GM23338 (cell line): ENCODE measurements around the gene ADAMTS17. TPM values are rescaled to one million over a fixed set of nuclear protein-coding genes. Genes with fewer than 3 reads are reported as not detected.

Experiments used
- ATAC-seq: fragments of 200-7000 bp; cut with Tn5 transposase; 3 replicates; pipeline ENCODE4 v1.9.1; 2020
- DNase-seq: peaks from one replicate; pipeline ENCODE4 v3.0.0-alpha.2; 2015; ENCODE audit warnings: low spot score
- H2AFZ ChIP-seq: fragments of 200-600 bp; sonication (generic); 2 replicates; pipeline ENCODE4 v1.8.0; 2016; ENCODE audit warnings: antibody characterized with exemption, mild to moderate bottlenecking, moderate library complexity
- H3F3A ChIP-seq: fragments of 200-600 bp; sonication (generic); replicated peaks from 2 replicates; pipeline ENCODE4 v1.8.0; 2017; ENCODE audit warnings: antibody characterized with exemption, mixed run types, low read depth
- H3K27ac ChIP-seq: fragments of 200-600 bp; sonication (generic); 2 replicates; pipeline ENCODE4 v1.6.1; 2016; ENCODE audit warnings: low read depth
- H3K27me3 ChIP-seq: fragments of 200-600 bp; sonication (generic); 2 replicates; pipeline ENCODE4 v1.8.0; 2016; ENCODE audit warnings: mild to moderate bottlenecking, mixed run types, moderate library complexity; ENCODE audit not compliant: insufficient read depth
- H3K36me3 ChIP-seq: fragments of 200-600 bp; sonication (generic); 2 replicates; pipeline ENCODE4 v1.8.0; 2016; ENCODE audit warnings: mild to moderate bottlenecking; ENCODE audit not compliant: insufficient read depth
- H3K4me1 ChIP-seq: fragments of 200-600 bp; sonication (generic); 2 replicates; pipeline ENCODE4 v1.8.0; 2016; ENCODE audit warnings: mild to moderate bottlenecking, moderate library complexity; ENCODE audit not compliant: insufficient read depth
- H3K4me2 ChIP-seq: fragments of 200-600 bp; sonication (generic); 2 replicates; pipeline ENCODE4 v1.7.1; 2017; ENCODE audit warnings: mixed run types
- H3K4me3 ChIP-seq: fragments of 200-600 bp; sonication (generic); 2 replicates; pipeline ENCODE4 v1.6.1; 2016; ENCODE audit warnings: mixed run types
- H3K79me2 ChIP-seq: fragments of 200-600 bp; sonication (generic); replicated peaks from 2 replicates; pipeline ENCODE4 v1.8.0; 2017; ENCODE audit warnings: mild to moderate bottlenecking; ENCODE audit not compliant: insufficient read depth
- H3K9me2 ChIP-seq: fragments of 200-600 bp; sonication (generic); 2 replicates; pipeline ENCODE4 v1.8.0; 2017; ENCODE audit not compliant: insufficient read depth
- H4K20me1 ChIP-seq: fragments of 200-600 bp; sonication (generic); replicated peaks from 2 replicates; pipeline ENCODE4 v1.8.0; 2017; ENCODE audit warnings: mild to moderate bottlenecking; ENCODE audit not compliant: insufficient read depth
- H3K27ac Mint-ChIP-seq: 2 replicates; pipeline ENCODE4 v1.8.0; 2020; ENCODE audit warnings: inconsistent platforms, mild to moderate bottlenecking, moderate library complexity, mixed read lengths
- H3K27me3 Mint-ChIP-seq: 3 replicates; pipeline ENCODE4 v1.8.0; 2022; ENCODE audit warnings: low read depth, mild to moderate bottlenecking, moderate library complexity, mixed read lengths, inconsistent platforms; ENCODE audit not compliant: insufficient read depth, poor library complexity
- H3K36me3 Mint-ChIP-seq: 3 replicates; pipeline ENCODE4 v1.8.0; 2021; ENCODE audit warnings: low read depth, mild to moderate bottlenecking, inconsistent platforms, moderate library complexity, mixed read lengths
- H3K4me1 Mint-ChIP-seq: 3 replicates; pipeline ENCODE4 v1.8.0; 2020; ENCODE audit warnings: mild to moderate bottlenecking, inconsistent platforms, mixed read lengths
- H3K4me3 Mint-ChIP-seq: 3 replicates; pipeline ENCODE4 v1.8.0; 2021; ENCODE audit warnings: moderate library complexity, mild to moderate bottlenecking, inconsistent platforms, mixed read lengths
- H3K9me3 Mint-ChIP-seq: 3 replicates; pipeline ENCODE4 v1.8.0; 2020; ENCODE audit warnings: moderate library complexity, mild to moderate bottlenecking, inconsistent platforms, mixed read lengths
- CTCF ChIP-seq, 2 experiments: fragments of 200-600 bp in 1 of 2; sonication (generic) in 1 of 2; conservative IDR thresholded peaks; 2 replicates each; pipeline versions ENCODE4 v1.5.1 to v1.6.1; 2016 to 2017; ENCODE audit warnings: antibody characterized with exemption in 2 of 2, low read depth in 2 of 2, mild to moderate bottlenecking in 2 of 2, moderate library complexity in 1 of 2
- EZH2 ChIP-seq: fragments of 200-600 bp; sonication (generic); IDR thresholded peaks from one replicate; pipeline ENCODE4 v1.8.0; 2017; ENCODE audit warnings: antibody characterized with exemption, mild to moderate bottlenecking, low read depth; ENCODE audit not compliant: unreplicated experiment
- EZH2phosphoT487 ChIP-seq: fragments of 200-600 bp; sonication (generic); IDR thresholded peaks from one replicate; pipeline ENCODE4 v1.8.1; 2018; ENCODE audit warnings: antibody characterized with exemption; ENCODE audit not compliant: unreplicated experiment
- NANOG ChIP-seq: IDR thresholded peaks from 2 replicates; pipeline ENCODE4 v1.6.1; 2016; ENCODE audit warnings: antibody characterized with exemption, borderline replicate concordance
- POLR2AphosphoS5 ChIP-seq: IDR thresholded peaks from 2 replicates; pipeline ENCODE4 v1.6.1; 2016; ENCODE audit warnings: antibody characterized with exemption, low read depth
- ZNF114 ChIP-seq: fragments of 250-450 bp; sonication (Bioruptor Pico); IDR thresholded peaks from 2 replicates; pipeline ENCODE4 v1.5.0; 2020; ENCODE audit warnings: mild to moderate bottlenecking, moderate library complexity
- polyA plus RNA-seq: library from polyadenylated mRNA; unstranded; fragments of >200 nt; fragmentation: Nextera tagmentation; extraction: Ambion mirVana; gene quantifications from 2 replicates; pipeline ENCODE4 v1.2.1, GENCODE V29; 2016
- total RNA-seq: library from RNA; depleted of rRNA; stranded (reverse); fragments of >200 nt; shearing (Covaris generic); gene quantifications from 2 replicates; pipeline ENCODE4 v1.2.3, GENCODE V29; 2014
- TF ChIP-seq, protein P1 (sequence below): IDR thresholded peaks from 2 replicates; pipeline ENCODE4 v1.6.1; 2016; ENCODE audit warnings: antibody characterized with exemption
- TF ChIP-seq, protein P2 (sequence below): fragments of 250-450 bp; sonication (Bioruptor Pico); IDR thresholded peaks from 2 replicates; pipeline ENCODE4 v1.5.0; 2020; ENCODE audit warnings: mild to moderate bottlenecking, moderate library complexity

The ADAMTS17 gene
- total and polyA plus RNA-seq, 2 experiments from 2014 or later = 0.60 to 3.8 TPM

GRCh38 chr15:100140527-100141308 is 201.1 kb downstream of the ADAMTS17 start:
- H4K20me1 ChIP-seq = no peaks in the 10 kb centered on the region
- Mint-ChIP-seq H3K4me1 (no peaks in the 10 kb centered on the region; the same call in 2 of the 3 replicates), H3K4me3 (no peak overlapping the region), H3K9me3 (peaks cover 2% of the 10 kb centered on the region; the same call in 2 of the 3 replicates), H3K27ac (no peak overlapping the region), H3K27me3 (peaks cover 2% of the 10 kb centered on the region), H3K36me3 (no peaks in the 10 kb centered on the region)
- H3K9me2 ChIP-seq = peaks cover 6% of the 10 kb centered on the region; the same call in 1 of the 2 replicates
- no peak overlapping the region for H3K4me3 ChIP-seq
- DNase-seq (no peak), ATAC-seq (no peak)
- H3K4me1 ChIP-seq = no peaks in the 10 kb centered on the region
- no peaks in the 10 kb centered on the region for H3K27me3 ChIP-seq
- H3F3A ChIP-seq = no peaks in the 10 kb centered on the region
- H3K79me2 ChIP-seq = no peaks in the 10 kb centered on the region
- no peak overlapping the region for H3K27ac ChIP-seq
- H2AFZ ChIP-seq = no peak overlapping the region
- TF ChIP-seq ZNF114 (CRISPR knock-in tag) (no peak), EZH2phosphoT487 (no peak), EZH2 (no peak), POLR2AphosphoS5 (no peak), NANOG (no peak), CTCF (conservative IDR thresholded peaks at IDR 0.05; ENCODE audit: low read depth in 2 of 2) (no peak)
- TF ChIP-seq, protein P1, sequence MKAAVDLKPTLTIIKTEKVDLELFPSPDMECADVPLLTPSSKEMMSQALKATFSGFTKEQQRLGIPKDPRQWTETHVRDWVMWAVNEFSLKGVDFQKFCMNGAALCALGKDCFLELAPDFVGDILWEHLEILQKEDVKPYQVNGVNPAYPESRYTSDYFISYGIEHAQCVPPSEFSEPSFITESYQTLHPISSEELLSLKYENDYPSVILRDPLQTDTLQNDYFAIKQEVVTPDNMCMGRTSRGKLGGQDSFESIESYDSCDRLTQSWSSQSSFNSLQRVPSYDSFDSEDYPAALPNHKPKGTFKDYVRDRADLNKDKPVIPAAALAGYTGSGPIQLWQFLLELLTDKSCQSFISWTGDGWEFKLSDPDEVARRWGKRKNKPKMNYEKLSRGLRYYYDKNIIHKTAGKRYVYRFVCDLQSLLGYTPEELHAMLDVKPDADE = no peak
- TF ChIP-seq, protein P2, sequence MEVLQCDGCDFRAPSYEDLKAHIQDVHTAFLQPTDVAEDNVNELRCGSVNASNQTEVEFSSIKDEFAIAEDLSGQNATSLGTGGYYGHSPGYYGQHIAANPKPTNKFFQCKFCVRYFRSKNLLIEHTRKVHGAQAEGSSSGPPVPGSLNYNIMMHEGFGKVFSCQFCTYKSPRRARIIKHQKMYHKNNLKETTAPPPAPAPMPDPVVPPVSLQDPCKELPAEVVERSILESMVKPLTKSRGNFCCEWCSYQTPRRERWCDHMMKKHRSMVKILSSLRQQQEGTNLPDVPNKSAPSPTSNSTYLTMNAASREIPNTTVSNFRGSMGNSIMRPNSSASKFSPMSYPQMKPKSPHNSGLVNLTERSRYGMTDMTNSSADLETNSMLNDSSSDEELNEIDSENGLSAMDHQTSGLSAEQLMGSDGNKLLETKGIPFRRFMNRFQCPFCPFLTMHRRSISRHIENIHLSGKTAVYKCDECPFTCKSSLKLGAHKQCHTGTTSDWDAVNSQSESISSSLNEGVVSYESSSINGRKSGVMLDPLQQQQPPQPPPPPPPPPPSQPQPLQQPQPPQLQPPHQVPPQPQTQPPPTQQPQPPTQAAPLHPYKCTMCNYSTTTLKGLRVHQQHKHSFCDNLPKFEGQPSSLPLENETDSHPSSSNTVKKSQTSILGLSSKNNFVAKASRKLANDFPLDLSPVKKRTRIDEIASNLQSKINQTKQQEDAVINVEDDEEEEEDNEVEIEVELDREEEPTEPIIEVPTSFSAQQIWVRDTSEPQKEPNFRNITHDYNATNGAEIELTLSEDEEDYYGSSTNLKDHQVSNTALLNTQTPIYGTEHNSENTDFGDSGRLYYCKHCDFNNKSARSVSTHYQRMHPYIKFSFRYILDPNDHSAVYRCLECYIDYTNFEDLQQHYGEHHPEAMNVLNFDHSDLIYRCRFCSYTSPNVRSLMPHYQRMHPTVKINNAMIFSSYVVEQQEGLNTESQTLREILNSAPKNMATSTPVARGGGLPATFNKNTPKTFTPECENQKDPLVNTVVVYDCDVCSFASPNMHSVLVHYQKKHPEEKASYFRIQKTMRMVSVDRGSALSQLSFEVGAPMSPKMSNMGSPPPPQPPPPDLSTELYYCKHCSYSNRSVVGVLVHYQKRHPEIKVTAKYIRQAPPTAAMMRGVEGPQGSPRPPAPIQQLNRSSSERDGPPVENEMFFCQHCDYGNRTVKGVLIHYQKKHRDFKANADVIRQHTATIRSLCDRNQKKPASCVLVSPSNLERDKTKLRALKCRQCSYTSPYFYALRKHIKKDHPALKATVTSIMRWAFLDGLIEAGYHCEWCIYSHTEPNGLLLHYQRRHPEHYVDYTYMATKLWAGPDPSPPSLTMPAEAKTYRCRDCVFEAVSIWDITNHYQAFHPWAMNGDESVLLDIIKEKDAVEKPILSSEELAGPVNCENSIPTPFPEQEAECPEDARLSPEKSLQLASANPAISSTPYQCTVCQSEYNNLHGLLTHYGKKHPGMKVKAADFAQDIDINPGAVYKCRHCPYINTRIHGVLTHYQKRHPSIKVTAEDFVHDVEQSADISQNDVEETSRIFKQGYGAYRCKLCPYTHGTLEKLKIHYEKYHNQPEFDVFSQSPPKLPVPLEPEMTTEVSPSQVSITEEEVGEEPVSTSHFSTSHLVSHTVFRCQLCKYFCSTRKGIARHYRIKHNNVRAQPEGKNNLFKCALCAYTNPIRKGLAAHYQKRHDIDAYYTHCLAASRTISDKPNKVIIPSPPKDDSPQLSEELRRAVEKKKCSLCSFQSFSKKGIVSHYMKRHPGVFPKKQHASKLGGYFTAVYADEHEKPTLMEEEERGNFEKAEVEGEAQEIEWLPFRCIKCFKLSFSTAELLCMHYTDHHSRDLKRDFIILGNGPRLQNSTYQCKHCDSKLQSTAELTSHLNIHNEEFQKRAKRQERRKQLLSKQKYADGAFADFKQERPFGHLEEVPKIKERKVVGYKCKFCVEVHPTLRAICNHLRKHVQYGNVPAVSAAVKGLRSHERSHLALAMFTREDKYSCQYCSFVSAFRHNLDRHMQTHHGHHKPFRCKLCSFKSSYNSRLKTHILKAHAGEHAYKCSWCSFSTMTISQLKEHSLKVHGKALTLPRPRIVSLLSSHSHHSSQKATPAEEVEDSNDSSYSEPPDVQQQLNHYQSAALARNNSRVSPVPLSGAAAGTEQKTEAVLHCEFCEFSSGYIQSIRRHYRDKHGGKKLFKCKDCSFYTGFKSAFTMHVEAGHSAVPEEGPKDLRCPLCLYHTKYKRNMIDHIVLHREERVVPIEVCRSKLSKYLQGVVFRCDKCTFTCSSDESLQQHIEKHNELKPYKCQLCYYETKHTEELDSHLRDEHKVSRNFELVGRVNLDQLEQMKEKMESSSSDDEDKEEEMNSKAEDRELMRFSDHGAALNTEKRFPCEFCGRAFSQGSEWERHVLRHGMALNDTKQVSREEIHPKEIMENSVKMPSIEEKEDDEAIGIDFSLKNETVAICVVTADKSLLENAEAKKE (CRISPR knock-in tag) = no peak
- H3K4me2 ChIP-seq = no peak overlapping the region
- H3K36me3 ChIP-seq = no peaks in the 10 kb centered on the region
